ENCODE data around the gene MDN1.
"Not testable (repeated sequence)": the region's sequence is repeated elsewhere in the genome, so short reads cannot be mapped to it uniquely, and the experiment has no call there.

The MDN1 gene

DNA sequence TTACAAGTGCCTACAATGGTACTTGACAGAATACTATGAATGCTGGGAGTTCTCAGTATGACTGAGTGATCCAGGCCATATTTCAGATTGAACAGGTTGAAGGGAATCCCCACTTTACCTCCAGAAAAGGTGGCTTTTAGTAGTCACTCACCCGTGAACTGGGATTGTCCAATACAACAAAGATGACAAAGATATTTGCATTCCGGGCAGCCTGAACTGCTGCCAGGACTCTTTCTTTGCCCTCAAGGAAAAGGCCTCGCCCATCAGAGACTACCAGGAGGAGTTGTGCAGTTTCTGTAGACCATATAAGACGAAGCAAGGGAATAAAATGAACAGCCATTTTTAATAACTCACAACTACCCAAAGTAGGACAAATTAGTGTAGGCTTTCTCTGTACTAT is 174.7 kb downstream of the MDN1 start:
- DNase-seq (ENCODE audit: low read depth), result no peak

- DNase-seq (ENCODE audit: low read depth), result no peak
Measured at GRCh38 chr6:89643406-89643805, 176.2 kb downstream of the MDN1 start.

GRCh38 chr6:89642956-89643355 is 176.6 kb downstream of the MDN1 start:
- no peak for DNase-seq (ENCODE audit: low read depth)

GRCh38 chr6:89641581-89641980 is 178.0 kb downstream of the MDN1 start:
- DNase-seq (ENCODE audit: low read depth), result not testable (repeated sequence)

DNA sequence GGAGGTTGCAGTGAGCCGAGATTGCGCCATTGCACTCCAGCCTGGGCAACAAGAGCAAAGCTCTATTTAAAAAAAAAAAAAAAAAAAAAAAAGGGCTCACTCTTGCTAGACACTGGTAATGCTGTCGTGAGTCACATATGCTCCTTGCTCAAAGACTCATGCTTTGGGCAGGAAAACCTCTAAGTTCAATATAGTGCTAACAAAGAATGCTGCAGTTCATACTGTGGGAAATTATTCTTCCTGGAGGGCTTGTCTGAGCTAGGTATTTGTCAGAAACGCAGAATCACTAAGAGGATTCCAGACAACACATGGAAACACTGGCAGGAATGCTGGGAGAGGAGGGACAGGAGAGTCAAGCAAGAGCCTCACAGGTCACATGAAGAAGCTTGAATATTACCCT is 178.8 kb downstream of the MDN1 start:
- no peak for DNase-seq (ENCODE audit: low read depth)

DNA sequence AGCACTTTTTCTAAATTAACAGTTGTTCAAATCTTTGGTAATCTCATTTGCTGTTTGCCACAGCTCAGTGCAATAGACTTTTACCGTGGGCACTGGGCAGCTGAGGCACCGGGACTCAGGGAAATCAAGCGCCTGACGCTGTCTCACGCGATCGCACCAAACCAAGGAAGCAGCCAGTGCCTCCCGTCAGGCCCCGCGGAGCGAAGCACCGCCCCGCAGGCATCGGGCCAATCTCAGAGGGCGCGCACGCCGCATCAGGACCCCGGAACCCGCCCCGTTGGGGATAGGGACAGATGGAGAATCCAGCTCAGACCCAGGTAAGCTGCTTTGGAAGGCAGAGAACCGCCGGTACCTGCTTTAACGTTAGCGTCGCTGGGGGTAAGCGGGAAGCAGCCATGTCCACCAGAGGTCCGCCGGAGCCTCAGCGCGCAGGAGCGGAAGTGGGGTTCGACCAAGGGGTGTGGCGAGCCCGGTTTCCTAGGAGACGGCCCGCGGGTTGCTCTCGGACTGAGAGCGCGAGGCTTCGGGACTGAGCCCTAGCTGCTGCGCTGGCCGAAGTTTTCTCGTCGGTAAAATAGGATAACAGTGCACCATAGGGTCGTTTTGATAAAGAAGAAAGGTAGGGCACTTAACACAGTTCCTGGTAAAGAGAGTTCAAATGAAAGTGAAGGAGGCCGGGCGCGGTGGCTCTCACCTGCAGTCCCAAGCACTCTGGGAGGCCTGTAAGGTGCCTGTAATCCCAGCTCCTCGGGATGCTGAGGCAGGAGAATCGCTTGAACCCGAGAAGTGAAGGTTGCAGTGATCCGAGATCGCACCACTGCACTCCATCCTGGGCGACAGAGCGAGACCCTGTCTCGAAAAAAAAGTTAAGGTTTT is 181.0 kb downstream of the MDN1 start, which contains the start of gene LYRM2:
Gene LYRM2 (minus strand): TSS at position 428 of the 876 bp plus-strand sequence. CDS start 31 bp downstream, at position 397.
- peak; percentile 89 for DNase-seq (ENCODE audit: low read depth)

GRCh38 chr6:89637960-89638319 is 181.7 kb downstream of the MDN1 start:
- no peak for DNase-seq (ENCODE audit: low read depth)

DNA sequence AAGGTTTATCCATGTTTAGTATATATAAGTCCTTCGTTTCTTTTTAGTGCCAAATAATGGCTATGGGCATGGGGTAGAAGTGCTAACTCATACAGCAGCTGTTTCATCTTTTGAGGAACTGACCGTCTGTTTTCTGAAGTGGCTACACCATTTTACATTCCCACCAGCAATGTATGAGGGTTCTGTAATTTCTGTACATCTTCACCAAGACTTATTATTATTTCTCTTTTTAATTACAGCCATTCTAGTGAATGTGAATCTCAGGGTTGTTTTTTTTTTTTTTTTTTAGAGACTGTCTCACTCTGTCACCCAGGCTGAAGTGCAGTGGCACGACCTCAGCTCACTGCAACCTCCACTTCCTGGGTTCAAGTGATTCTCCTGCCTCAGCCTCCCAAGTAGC is 183.2 kb downstream of the MDN1 start:
- not testable (repeated sequence) for DNase-seq (ENCODE audit: low read depth)

DNA sequence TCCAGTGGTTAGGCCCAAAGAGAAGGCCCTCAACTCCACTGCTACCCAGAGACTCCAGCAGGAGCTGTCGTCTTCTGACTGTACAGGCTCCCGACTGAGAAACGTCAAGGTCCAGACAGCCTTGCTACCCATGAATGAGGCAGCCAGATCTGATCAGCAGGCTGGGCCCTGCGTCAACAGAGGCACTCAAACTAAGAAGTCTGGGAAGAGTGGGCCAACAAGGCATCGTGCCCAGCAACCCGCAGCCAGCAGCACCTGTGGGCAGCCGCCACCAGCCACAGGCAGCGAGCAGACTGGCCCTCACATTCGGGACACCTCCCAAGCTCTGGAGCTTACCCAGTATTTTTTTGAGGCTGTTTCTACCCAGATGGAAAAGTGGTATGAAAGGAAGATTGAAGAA is 189.1 kb downstream of the MDN1 start:
- DNase-seq (ENCODE audit: low read depth), result no peak

DNA sequence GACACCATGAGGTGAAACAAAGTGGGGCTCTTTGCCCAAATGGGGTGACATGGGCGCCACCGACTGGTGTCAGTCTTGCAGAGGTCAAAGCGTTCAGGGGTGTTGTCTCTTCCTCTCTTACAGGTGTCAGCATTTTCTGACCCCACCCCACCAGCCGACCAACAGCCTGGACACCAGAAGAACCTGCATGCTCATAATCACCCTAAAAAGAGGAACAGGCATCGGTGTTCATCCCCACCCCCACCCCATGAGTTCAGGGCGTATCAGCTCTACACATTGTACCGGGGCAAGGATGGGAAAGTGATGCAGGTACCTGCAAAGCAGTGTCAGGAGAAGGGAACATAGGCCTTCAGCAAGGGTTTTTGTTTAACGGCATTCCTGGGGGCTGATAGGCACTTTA is 195.8 kb downstream of the MDN1 start:
- DNase-seq (ENCODE audit: low read depth), result no peak

GRCh38 chr6:89619567-89619966 is 200.0 kb downstream of the MDN1 start:
- no peak for DNase-seq (ENCODE audit: low read depth)

- no peak for DNase-seq (ENCODE audit: low read depth)
Measured at GRCh38 chr6:89618026-89618425, 201.6 kb downstream of the MDN1 start.

- DNase-seq (ENCODE audit: low read depth), result no peak
Measured at GRCh38 chr6:89616531-89616930, 203.1 kb downstream of the MDN1 start.

- no peak for DNase-seq (ENCODE audit: low read depth)
Measured at GRCh38 chr6:89615882-89616281, 203.7 kb downstream of the MDN1 start.

DNA sequence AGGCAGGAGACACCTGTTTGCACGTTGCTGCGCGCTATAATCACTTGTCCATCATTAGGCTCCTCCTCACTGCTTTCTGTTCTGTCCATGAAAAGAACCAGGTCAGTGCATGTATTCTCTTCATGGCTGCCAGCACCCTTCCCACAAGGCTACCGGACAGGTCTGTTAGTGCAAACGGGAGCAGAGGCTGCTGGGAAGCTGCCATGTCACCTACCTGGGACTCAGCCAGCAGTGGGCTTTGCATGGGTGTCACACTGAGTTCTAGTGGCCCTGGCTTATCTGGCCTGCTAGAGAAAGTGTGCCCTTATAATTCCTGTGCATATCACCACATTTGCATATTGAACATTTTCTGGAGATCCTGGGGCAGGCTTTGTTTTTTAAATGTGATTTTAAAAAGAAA is 205.8 kb downstream of the MDN1 start:
- no peak for DNase-seq (ENCODE audit: low read depth)

GRCh38 chr6:89612121-89612520 is 207.5 kb downstream of the MDN1 start:
- DNase-seq (ENCODE audit: low read depth), result no peak

- DNase-seq (ENCODE audit: low read depth), result no peak
Measured at GRCh38 chr6:89611666-89612065, 207.9 kb downstream of the MDN1 start.

DNA sequence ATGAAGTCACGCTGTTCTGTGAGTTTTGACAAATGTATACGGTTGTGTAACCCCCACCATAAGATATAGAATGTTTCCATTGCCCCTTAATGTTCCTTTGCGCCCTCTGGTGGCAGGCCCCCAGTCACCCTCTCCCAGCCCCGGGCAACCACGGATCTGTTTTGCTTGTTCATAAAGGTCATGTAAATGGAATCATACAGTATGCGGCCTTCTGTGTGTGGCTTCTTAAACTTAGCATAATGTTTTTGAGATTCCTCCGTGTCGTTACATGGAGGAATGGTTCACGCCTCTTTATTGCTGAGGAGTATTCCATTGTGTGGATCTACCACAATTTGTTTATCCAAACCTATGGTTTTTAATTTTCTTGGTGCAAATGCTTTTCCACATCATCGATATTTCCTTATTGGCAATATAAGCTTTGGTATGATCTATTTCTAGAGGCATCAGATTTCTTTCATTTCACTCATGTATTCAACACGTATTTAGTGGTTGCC is 209.4 kb downstream of the MDN1 start:
- peak; percentile 62 for DNase-seq (ENCODE audit: low read depth)

DNA sequence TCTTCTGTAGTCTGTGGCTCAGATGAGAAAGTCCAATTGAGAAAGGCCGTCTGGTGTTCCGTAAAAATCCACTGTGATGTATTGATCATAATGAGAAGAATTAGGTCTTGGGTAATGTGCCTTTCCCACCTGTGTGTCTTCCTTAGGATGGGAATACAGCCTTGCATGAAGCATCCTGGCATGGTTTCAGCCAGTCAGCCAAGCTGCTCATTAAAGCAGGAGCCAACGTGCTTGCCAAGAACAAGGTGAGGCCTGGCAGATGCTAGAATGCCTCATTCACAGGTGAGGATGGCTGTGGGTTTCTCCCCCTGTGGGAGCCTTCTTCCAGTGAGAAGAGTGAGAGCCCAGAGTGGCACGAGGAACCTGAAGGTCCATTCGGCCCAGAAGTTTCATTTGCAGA is 213.7 kb downstream of the MDN1 start:
- DNase-seq (ENCODE audit: low read depth), result no peak

DNA sequence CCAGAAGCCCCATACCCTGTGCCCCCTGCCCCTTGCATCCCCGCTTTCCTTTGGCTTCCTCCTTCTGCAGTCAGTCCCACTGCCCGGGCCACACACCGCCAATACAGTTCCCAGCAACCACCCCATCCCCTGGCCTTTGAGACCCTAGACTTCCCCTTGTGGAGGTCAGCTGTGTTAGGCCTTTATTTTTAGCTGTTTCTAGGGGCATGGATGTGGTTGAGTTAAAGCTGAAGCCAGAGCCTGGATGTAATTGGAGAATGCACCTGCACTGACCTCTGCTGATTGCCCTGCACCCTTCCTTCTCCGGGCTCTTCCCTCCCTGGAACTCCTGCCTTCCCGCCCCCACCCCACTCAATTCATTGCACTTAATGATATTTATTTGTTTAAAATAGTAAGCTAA is 214.9 kb downstream of the MDN1 start:
- no peak for DNase-seq (ENCODE audit: low read depth)

GRCh38 chr6:89602166-89602565 is 217.4 kb downstream of the MDN1 start:
- DNase-seq (ENCODE audit: low read depth), result no peak

DNA sequence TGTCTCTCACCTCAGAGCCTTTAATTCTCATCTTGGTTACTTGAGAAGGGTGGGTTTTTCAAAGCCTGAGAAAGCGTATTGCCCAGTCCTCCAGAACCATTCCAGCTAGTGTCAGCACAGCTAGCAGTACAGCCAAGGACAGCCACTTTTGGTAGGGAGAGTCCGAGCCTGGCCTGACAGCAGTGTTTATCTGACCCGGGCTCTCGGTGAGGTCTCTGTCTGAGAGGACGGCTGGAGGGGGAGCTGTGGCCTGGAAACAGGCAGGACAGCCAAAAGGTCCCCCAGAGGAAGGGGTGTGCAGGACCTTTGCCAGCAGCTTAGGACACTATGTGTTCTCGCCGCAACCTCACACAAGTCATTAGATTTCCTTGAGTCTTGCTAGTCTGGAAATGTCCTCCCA is 219.9 kb downstream of the MDN1 start:
- DNase-seq (ENCODE audit: low read depth), result no peak

DNA sequence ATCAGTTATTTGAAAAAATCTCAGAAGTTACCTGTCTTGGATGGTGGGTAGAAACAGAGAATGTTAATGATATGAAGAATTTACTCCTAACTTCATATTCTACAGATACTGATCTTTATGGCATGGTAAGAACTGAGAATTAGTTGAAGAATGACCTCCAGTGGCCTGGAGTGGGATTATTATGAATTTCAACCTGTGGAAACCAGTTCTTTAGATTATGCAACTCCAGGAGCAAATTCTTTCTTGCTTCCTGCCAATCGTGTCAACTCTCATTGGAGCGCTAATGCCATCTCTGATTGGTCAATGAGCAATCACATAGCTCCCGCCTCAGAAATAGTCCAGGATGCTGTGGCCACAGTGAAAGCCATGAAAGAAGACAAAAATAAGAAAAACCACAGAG is 221.6 kb downstream of the MDN1 start:
- no peak for DNase-seq (ENCODE audit: low read depth)

DNA sequence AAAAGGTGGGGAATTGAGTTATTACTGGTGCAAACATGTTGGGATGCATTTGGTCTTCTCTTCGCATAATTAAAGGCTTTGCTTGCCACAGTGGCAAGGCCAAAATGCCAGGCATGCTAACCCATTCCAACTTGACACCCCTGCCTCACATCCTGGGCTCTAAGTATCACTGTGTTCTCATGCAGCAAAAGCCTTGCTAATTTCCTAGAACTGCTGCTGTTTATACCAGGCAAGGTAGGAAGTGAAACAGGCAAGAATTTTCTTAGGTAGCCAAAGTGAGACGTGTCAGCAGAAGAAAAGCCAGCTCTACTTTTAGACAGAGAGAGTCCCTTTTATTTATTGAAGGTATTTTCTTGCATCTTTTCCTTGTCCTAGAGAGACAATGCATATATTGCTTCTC is 222.2 kb downstream of the MDN1 start:
- no peak for DNase-seq (ENCODE audit: low read depth)
